HL-60/S4 treated with retinoic acid at 250 ng/mL for 4 days and 3 days (cell line): ENCODE results near the gene OPCML.

ENCODE experiments used
- in situ Hi-C: fragments of 300-500 bp; cut with MboI; formaldehyde crosslinking; loops from 2 replicates; pipeline ENCODE4 v1.7.0; 2022; ENCODE audit warnings: low sequenced_read_pairs

The OPCML gene

DNA sequence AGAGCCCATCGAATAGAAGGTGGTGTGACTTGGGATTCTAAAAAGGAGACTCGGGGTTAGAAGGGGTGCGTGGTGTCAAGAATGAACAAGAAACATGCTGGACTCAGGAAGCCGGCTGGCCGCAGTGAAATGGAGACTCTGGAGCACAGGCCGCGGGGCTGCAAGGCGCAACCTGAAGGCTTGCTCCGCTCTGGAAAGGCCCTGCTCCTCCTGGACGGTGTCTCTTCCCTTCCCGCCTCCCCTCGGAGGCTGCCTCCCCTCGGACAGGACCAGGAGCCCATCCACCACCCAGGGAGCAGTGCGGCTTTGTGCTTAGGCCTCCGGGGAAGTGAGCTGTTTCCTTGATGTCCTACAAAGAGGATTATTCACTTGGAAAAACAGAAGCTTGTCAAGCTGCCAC is 170.1 kb downstream of the OPCML start:
- in situ Hi-C loops, result no loop called here

DNA sequence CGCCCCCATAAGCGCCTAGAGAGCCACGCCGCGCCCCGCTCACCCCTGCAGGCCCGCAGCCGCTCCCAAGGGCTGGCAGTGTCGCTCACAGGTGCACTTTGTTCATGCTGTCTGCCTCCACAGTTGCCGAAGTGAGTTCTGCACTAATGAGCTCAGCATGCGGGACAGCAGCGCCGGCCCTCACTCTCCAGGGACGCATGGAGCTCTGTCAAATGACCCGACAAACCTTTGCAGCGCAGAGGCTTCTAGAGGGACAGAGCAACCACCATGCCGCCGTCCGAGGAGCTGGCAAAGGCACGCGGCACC is 170.7 kb downstream of the OPCML start:
- in situ Hi-C loops, result no loop called here

DNA sequence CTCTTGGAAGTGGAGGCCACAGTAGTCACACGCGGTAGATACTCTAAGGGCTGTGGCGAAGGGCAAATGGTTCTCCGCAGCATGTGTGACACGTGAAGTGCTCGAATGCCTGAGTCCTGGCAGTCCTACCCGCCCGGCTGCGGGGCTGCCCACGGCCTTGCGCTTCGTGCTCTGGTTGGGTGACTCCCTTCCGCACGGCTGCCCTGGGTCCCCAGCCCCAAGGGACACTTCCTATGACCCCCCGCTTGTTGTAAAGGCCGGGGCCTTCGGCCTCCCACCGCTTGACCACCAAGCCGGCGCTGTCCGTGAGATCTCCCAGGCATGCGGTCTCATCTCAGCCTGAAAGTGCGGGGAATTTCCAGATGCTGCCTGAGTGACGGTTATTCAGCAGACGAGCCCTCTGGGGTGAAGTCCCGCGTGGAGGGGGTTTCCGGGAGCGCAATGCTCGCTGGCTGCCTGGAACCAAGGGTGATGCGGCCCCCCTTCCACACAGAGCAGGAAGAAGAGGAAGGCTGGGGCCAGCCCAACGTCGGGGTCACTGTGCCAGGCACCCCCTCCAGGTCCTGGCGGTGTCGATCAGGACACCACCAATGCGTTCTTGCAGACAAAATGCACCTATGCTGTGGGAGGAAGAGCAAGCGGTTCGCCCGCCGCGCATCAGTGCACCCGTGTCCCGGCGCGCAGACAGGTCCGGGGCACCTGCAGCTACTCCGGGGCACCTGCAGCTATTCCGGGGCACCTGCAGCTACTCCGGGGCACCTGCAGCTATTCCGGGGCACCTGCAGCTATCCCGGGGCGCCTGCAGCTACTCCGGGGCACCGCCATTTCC is 171.2 kb downstream of the OPCML start:
- in situ Hi-C loops, result no loop called here

DNA sequence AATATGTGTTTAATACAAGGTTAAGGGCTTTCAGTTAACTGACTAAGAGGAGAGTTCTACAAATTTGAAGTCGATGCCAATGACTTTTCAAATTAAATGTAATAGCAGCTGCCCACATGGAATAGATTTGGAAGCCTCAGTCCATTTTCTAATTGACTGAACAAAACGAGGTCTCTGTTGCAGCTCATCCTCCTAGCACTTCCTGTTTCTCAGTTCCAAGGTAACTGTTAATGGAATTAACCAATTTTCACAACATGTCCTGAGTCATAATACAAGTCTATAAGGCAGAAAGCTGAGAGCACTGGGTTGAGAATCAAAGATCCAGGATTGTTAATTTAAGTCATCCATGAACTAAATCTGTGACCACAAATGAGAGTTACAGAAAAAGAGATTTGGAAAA is 177.2 kb downstream of the OPCML start:
- in situ Hi-C loops, result no loop called here

DNA sequence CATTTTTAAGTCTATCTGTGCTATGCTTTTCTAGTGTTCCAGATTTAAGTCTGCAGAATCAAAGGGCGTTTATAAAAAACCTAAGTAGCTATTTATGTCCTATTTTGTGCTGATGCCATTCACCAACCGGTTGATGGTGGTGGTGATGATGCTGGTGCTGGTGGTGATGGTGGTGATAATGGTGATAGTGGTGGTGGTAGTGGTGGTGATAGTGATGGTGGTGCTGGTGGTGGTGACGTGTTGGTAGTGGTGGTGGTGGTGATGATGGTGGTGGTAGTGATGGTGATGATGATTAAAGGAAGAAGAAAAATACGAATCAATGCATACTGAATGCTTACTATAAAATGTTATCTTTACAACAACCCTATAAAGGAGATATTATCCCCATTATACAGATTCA is 178.2 kb downstream of the OPCML start:
- in situ Hi-C loops, result no loop called here

DNA sequence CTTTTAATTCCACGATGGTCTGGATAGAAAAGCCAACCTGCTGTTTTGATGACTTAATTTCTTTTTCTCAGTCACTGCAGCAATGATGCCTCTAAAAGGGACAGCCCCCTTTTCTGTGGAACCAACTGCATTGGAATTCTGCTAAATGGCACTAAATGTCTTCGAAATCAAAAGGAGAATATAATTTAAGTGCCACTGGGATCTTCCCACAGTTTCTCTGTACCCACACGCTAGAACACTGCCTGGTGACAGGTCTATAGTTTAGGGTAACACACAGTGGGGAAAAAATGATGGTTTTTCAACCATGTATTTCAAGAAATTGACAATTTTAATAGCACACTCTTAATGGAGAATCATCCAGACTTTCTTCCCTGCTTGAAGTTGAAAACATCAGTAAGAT is 182.3 kb downstream of the OPCML start:
- in situ Hi-C loops, result no loop called here

DNA sequence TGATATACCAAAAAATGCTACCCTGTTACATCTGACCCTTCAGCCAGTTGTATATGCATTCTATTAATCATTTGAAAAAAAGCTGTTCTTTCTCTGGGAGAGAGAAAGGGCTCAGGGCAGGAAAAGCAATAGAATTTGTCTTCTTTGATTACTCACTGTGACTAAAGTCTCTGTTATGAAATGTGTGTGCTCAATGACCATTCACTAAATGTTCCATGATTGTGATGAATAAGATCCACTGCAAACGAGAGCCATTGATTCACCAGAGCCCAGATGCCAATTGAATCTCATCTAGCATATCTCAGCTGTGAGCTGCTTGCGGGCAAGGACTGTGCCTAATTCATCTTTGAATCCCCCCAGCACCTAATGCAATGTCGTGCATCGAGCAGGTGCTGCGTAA is 184.3 kb downstream of the OPCML start:
- in situ Hi-C loops, result no loop called here

DNA sequence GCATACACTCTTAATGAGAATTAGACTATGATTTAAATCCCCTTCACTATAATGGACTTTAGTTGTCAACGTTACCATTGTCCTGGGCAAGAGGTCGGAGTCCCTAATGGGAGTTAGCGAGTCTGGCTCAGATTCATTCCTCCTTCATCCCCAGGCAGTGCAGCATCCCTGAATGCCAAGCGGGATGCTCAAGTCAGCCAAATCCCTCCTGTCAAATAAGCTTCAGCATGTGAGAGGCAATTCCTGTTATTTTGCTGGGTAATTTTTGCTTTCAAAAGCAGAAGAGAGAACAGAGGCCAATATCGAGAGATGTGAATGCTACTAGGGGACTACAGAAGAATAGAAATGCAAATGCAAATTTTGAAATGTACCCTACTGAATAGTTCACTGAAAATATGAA is 186.2 kb downstream of the OPCML start:
- in situ Hi-C loops, result no loop called here

DNA sequence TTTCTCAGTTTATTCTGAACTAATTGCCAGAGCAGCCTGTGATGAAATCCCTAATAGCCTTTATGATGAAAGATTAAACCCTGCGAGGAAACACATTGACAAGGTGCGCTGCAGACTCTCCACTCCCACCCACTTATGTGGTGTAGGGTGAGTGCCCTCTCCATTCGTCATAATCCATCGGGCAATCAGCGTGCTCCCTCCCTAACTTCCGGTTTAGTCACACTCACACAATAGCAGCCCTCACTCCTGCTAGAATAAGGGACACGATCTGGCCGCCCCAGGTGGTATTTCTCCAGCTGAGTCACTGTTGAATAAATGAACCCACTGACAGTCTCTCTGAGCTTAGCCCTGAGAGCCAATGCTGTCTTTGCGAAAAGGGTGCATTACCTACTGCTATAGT is 188.3 kb downstream of the OPCML start:
- in situ Hi-C loops, result no loop called here

DNA sequence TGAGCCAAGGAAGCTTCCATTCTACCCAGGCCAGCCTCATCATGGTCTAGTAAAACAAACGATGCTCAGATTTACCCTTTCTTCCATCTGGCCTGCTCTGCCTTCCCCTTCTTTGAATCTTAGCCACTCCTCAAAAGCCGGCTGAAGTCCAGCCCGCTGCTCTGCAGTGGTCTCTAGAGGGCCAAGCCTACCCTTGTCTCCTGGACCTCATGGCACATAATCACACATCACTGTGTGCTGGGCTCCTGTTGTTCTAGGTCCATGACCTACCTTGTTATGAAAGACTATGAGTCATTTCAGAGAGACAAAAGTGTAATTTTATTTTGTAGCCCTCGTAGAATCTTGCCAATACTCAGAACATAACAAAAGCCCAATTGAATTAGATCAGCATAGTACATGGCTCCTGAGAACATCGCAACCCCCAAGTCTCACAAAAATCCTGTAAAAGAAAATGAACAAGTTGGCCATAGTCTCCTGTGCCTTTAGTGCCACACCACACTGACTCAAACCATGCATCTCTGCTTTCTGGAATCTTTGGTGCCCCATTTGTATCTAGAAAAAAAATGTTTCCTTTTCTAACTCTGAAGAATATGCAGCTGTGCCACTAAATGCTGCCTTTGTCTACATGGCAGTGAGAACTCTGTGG is 192.7 kb downstream of the OPCML start:
- in situ Hi-C loops, result no loop called here

DNA sequence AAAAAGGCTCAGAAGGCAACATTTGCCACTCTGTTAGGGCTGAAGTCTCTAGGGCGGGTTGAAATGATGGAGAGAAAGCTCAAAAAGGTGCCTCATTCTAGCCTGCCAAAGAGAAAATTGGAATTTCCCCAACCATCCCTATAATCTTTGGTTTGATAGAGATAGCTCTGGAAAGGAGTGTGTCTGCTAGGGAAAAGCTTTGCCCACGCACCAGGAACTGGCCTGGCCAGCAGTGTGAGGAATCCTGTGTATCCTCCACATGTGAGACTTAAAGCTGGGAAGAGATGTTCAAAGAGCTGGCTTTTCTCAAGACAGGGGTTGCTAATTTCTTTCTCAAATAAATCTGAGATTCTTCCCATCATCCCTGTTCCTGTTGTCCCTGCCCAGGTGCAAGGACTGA is 193.7 kb downstream of the OPCML start:
- in situ Hi-C loops, result no loop called here

DNA sequence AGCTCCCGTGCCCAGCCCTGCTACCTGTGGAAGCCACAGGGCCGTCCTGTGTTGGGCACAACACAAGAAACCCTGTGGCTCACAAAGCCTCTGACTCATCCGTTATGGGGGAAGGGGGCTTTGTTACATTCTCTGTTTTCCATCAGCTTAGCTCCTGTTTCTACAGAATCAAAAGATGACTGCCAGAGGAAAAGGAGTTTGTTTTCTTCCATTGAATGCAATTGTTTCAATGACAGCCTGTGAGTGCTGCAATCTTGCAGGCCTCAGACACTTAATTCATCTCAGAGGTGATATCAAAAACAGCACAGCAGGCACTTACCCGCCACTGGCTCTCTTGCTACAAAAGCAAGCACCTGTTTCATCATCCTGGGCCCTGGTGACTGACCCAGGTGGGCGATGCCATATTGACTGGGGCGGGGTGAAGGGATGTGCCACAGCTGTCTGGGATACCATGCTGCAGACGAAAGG is 194.3 kb downstream of the OPCML start:
- in situ Hi-C loops, result no loop called here

DNA sequence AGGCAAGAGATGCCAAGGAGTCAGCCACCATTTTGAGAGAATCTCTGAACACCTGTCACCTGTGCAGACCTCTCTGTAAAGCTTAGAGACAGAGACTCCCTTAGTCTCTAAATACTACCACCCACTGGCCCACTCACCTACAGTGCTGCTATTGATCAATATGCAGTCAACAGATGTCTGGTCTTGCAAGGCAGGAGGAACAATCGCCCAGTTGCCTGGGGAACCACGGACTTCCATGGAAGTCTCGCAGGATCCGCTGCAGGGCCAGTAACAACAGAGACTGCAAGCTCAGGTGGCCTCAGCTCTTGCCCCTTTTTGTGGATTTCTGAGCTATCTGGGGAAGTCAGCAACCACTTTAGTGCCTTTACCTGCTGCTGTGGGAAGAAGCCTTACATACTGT is 195.1 kb downstream of the OPCML start:
- in situ Hi-C loops, result no loop called here

DNA sequence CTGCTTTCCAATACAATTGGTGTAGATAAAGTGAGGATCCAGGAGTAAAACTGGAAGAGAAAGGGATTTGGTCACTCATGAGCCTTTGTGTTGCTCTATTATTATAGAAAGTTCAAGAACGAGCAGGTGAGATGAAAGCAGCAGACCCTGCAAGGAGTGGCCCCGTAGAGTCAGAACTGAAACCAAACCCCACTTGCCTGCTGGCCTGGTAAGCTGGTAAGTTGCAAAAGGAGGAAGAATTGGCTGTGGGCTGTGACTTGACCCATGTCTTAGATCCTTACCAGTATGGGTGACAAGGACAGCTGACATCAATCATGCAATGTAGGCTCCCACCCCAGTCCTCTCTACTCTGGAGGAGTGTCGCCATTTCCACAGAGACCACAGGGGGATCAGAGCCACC is 201.3 kb downstream of the OPCML start:
- in situ Hi-C loops, result no loop called here

DNA sequence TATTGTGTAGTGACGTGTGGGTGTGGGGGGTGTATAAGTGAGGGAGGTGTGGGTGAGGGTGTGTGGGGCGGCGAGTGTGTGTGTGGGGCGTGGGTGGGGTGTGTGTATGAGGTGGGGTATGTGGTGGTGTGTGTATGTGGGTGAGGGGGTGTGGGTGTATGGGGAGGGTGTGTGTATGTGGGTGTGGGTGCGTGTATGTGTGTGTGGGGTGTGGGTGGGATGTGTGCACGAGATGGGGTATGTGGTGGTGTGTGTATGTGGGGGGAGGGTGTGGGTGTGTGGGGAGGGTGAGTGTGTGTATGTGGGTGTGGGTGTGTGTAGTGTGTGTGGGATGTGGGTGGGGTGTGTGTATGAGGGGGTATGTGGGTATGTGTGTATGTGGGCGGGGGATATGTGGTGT is 205.5 kb downstream of the OPCML start:
- in situ Hi-C loops, result no loop called here

DNA sequence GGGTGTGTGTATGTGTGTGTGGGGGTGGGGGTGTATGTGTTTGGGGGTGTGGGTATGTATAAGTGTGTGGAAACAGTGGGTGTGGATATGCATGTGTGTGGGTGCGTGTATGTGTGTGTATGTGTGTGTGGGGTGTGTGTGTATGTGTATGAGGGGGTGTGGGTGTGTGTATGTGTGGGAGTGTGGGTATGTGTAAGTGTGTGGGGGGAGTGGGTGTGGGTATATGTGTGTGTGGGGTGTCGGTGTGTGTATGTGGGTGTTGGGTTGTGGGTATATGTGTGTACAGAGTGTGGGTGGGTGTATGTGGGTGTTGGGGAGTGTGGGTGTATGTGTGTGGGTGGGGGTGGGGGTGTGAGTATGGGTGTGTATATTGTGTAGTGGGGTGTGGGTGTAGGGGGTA is 206.0 kb downstream of the OPCML start:
- in situ Hi-C loops, result no loop called here

DNA sequence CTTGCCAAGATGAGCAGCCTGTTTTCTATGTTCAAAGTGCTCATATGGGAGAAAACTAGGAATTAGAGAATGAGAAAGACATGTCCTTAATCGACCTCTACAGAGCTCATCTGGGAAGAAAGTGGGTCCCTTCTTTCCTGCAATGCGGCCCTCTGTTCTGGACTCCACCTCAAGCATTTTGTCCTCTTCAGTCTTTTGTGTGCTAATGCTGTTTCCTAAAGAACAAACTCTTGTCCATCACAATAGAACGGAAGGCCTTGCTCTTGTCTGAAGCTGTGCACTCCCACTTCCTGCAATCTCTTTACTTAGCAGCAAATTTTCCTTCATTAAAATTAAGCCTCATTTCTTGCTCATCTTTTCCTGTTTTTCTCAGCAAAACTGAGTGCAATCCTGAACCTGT is 206.6 kb downstream of the OPCML start:
- in situ Hi-C loops, result no loop called here

DNA sequence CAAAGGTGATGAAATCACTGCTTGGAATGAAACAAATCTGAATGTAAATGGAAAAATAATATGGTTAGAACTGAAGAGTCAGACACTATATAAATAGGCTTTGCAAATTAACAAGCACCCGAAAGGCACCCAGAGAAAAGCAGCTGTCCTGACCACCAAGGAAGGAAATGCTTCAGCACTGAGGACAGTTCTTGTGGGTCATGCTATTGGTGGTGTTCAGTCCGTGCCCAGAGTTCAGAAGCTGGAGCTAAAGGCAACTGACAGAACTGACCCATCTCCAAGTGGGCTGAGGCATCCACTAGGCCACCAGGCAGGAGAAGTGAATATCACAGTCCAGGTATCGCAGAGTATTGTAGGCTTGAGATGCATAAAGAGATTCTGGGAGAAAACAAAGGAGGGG is 208.9 kb downstream of the OPCML start:
- in situ Hi-C loops, result no loop called here

DNA sequence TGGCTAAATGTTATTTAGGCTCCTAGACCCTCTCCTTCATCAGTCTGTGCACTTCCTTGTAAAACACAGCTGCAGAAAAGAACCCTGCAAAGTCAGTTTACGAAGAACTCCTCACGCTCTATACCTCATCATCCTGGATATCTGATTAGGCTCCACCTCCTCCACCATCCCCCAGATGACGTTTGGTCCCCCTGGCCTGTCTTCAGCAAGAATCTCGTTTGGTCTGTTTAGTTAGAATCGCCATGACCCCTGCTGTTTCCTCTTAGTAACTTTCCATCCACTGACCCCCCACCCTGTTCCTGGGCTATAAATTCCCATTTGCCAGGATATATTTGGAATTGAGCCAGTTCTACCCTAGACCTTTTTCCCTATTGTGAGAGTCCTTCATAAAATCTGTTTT is 214.1 kb downstream of the OPCML start:
- in situ Hi-C loops, result no loop called here

DNA sequence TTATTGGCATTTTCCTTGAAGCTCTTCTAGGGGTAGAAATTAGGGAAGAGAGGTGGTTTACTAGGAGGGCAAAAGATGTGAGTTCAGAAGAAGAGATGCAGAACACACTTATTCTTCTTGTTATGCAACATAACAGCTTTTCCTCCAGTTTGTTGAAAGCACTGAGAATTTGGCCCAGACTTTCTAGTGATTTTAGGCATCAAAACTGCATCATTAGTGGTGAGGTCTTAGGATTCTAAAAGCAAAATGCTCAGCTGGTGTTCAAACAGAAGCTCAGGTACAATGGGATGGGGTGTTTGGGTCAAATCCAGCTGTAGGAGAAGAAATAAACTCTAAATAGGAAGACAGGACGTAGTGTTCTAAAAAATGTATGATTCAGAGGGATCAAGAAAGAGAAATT is 221.1 kb downstream of the OPCML start:
- in situ Hi-C loops, result no loop called here

DNA sequence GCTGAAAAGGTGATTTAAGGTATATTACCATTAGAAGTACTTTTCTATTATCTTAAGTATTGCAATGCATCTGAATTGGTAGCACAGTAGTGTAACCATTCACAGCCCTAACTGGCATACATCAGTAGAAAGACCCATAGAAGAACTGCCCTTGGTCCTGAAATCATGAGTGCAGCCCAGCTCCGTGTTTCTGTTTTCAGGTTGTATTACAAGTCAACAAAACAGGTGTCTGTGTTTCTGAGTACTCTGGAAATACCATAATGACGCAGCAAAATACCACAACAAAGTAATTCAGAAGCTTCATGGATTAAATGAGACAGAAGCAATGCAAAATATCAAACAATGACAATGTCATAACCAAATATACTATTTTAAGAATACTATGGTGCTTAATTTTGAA is 226.3 kb downstream of the OPCML start:
- in situ Hi-C loops, result no loop called here

DNA sequence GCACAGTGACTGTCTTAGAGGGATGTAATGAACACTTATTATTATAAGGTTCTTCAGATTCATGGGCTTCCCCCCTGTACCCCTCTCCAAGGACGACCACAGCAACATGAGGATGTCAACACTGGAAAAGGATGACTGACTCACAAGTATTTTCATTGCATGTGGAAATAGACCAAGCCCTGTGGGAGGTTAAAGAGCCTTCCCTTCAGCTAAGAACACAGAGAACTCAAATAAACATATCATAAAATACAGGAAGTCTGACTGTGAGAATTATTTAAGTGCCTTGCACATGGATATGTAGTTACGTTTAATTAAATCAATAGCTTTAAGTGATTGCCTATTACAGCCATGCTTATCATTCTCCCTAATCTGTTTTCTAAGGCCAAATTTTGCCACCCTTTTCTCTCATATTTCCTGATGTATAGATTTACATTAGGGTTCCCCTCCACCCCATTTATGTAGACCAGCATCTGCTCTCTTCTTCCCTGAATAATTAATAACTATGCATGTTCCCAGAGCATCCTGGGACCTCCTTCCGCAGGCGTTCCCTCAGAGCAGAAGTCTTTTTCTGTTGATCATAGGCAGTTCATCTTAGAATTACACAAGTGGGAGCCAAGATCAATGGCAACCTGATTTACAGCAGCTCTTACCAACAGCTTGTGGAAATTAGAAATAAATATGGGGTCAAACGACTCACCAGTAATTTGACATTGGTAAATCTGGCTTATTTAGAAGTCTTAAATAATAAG is 226.9 kb downstream of the OPCML start:
- in situ Hi-C loops, result no loop called here
